Heart right ventricle (tissue), 16 donors: Measurements from ENCODE around the gene OR10K2. TPM values are rescaled to one million over a fixed set of nuclear protein-coding genes. Genes with fewer than 3 reads are reported as not detected.

Experiments used
- ATAC-seq, 8 donors: fragments of 200-7000 bp; cut with Tn5 transposase; one replicate each; pipeline ENCODE4 v1.9.1; 2020; ENCODE audit warnings: mild to moderate bottlenecking in 8 of 8, moderate library complexity in 8 of 8, moderate number of reproducible peaks in 1 of 8
- DNase-seq, 2 donors: peaks; one replicate each; pipeline ENCODE4 v3.0.0-alpha.2; 2020
- H3K27ac ChIP-seq, 10 donors: fragments of 200-600 bp; sonication (generic) in 2 of 10; one replicate each; pipeline versions ENCODE4 v1.5.0 to v1.8.0; 2020 to 2022; ENCODE audit warnings: mild to moderate bottlenecking in 3 of 10
- H3K27me3 ChIP-seq, 7 donors: fragments of 200-600 bp; one replicate each; pipeline ENCODE4 v1.8.0; 2021 to 2022; ENCODE audit warnings: mild to moderate bottlenecking in 2 of 7
- H3K36me3 ChIP-seq, 9 donors: fragments of 200-600 bp; sonication (generic) in 1 of 9; one replicate each; pipeline versions ENCODE4 v1.5.0 to v1.8.0; 2020 to 2022; ENCODE audit warnings: mild to moderate bottlenecking in 2 of 9
- H3K4me1 ChIP-seq, 9 donors: fragments of 200-600 bp; sonication (generic) in 1 of 9; one replicate each; pipeline versions ENCODE4 v1.5.0 to v1.8.0; 2020 to 2022; ENCODE audit warnings: mild to moderate bottlenecking in 4 of 9
- H3K4me3 ChIP-seq, 10 donors: fragments of 200-600 bp; sonication (generic) in 2 of 10; one replicate each; pipeline versions ENCODE4 v1.5.0 to v1.8.0; 2020 to 2022; ENCODE audit warnings: mild to moderate bottlenecking in 7 of 10, moderate library complexity in 2 of 10
- H3K9me3 ChIP-seq, 11 donors: fragments of 200-600 bp in 10 of 11; sonication (generic) in 2 of 11; one replicate each; pipeline versions ENCODE4 v1.5.0 to v1.8.0; 2013 to 2022; ENCODE audit warnings: mild to moderate bottlenecking in 2 of 11, control low read depth in 1 of 11, moderate library complexity in 1 of 11
- WGBS, 2 donors: extraction: QIAGEN DNeasy Blood & Tissue Kit; methylation state at CpG; one replicate each; pipeline ENCODE4 v1.1.7; 2013; ENCODE audit warnings: inconsistent platforms in 1 of 2; 5-methylcytosine and 5-hydroxymethylcytosine counted together
- intact Hi-C, 10 donors: fragments of 100-400 bp; cut with DNase I; formaldehyde crosslinking; loops; one replicate each; pipeline versions ENCODE4 v1.11.1 to v1.14.2; 2022
- long read RNA-seq, 3 donors: library from polyadenylated mRNA; unstranded; transcript quantifications; one replicate each; pipeline ENCODE4 v2.0.0, GENCODE V29; 2020 to 2021
- polyA plus RNA-seq, 2 donors: library from polyadenylated mRNA; stranded (reverse); fragments of 200-250 nt; gene quantifications; one replicate each; pipeline ENCODE4 v1.2.3, GENCODE V29; 2013
- total RNA-seq, 10 donors: library from RNA; stranded (reverse); fragmentation: NEBNext Ultra II Directional in 3 of 10; extraction: Animal tissue kit (Norgen Biotek cat#: 25700) in 3 of 10; gene quantifications; one replicate each; pipeline versions ENCODE4 v1.2.1 to v1.2.4, GENCODE V29; 2021 to 2023
- TF ChIP-seq, protein P1 (sequence below), 9 donors: fragments of 200-600 bp; sonication (generic) in 2 of 9; IDR thresholded peaks; one replicate each; pipeline versions ENCODE4 v1.5.0 to v1.8.0; 2021 to 2022; ENCODE audit warnings: antibody characterized with exemption in 9 of 9, mild to moderate bottlenecking in 5 of 9, moderate library complexity in 1 of 9
- donor health status: Arrhythmogenic right ventricular cardiomyopathy.
- donor health status: ischemic (EF 13 %, LVEDD 7.1; RV severe dilation, severe dysfunction).
- donor health status: healthy with polysubstance abuse.
- donor health status: DM: no; HTN: yes; CAD: no.
- donor health status: DM: no; HTN: no; CAD: no.
- donor health status: ischemic (EF 25% LVEDD 6.9; RV normal size, moderate dysfunction).
- donor health status: ischemic (EF 25% LVEDD 5.7; RV mildly dilated, moderate dysfunction).
- donor health status: healthy.
- donor health status: DM: yes; HTN: yes; CAD: no.
- donor health status: Ischemic cardiomyopathy.
- donor health status: ischemic (EF 35%, LVEDD 5.7; RV mildly dilated, moderate dysfunction).
- donor health status: nonischemic (EF 11% LVEDD 7.7; RV severe dilation, severe dysfunction).
- donor health status: DM: yes; HTN: yes; CAD: no.
- donor health status: PGD.
- donor health status: ischemic (EF 29% LVEDD 5.4; RV normal size, mild dysfunction).
- donor health status: nonischemic (EF 23%, LVEDD 6.1; RV moderate dilation, normal function).

Gene OR10K2, protein sequence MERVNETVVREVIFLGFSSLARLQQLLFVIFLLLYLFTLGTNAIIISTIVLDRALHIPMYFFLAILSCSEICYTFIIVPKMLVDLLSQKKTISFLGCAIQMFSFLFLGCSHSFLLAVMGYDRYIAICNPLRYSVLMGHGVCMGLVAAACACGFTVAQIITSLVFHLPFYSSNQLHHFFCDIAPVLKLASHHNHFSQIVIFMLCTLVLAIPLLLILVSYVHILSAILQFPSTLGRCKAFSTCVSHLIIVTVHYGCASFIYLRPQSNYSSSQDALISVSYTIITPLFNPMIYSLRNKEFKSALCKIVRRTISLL
- not detected for total RNA-seq
- polyA plus RNA-seq = not detected
- long read RNA-seq, donor 1 = 0 reads
- long read RNA-seq, donor 2 = 0 reads
- long read RNA-seq, donor 3 = 0 reads

DNA sequence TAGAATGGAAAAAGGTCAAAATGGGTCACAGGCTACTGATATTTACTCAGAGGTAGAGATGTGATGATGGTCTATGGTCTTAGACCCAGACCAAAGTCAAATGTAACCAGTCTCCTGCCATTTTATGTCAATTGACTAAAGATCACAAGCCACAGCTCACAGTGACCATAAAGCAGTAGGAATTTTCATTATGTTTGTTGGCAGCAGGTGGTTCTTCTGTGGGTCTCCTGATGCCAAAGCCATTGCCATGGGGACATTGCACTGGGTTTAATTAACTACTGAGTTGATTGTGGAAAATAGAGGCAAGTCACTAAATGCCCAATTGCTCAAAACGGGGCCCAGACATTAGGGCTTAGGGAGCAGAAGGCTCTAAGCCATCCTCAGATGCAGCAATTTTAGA lies at the start of gene OR10K2:
OR10K2 (minus strand) TSS at position 101 of the 400 bp plus-strand sequence. CDS start 5,371 bp downstream, outside the sequence.
- DNase-seq (no peak), ATAC-seq (no peak)
- no peaks in the 10 kb centered on the region for H3K36me3 ChIP-seq
- H3K4me3 ChIP-seq = no peak within 1 kb of the TSS
- H3K9me3 ChIP-seq = peaks cover 0 to 41% (median 0%) of the 10 kb centered on the region in 11 donors
- intact Hi-C loops = no loop called here
- H3K27ac ChIP-seq = no peak within 1 kb of the TSS
- peaks cover 0 to 12% (median 0%) of the 10 kb centered on the region in 9 donors for H3K4me1 ChIP-seq
- TF ChIP-seq, protein P1, sequence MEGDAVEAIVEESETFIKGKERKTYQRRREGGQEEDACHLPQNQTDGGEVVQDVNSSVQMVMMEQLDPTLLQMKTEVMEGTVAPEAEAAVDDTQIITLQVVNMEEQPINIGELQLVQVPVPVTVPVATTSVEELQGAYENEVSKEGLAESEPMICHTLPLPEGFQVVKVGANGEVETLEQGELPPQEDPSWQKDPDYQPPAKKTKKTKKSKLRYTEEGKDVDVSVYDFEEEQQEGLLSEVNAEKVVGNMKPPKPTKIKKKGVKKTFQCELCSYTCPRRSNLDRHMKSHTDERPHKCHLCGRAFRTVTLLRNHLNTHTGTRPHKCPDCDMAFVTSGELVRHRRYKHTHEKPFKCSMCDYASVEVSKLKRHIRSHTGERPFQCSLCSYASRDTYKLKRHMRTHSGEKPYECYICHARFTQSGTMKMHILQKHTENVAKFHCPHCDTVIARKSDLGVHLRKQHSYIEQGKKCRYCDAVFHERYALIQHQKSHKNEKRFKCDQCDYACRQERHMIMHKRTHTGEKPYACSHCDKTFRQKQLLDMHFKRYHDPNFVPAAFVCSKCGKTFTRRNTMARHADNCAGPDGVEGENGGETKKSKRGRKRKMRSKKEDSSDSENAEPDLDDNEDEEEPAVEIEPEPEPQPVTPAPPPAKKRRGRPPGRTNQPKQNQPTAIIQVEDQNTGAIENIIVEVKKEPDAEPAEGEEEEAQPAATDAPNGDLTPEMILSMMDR (IDR thresholded peaks at IDR 0.05) = no peak
- H3K27me3 ChIP-seq = no peaks in the 10 kb centered on the region
- 88% methylated on average over 1 of the region's 1 CpG for WGBS, 2 donors

DNA sequence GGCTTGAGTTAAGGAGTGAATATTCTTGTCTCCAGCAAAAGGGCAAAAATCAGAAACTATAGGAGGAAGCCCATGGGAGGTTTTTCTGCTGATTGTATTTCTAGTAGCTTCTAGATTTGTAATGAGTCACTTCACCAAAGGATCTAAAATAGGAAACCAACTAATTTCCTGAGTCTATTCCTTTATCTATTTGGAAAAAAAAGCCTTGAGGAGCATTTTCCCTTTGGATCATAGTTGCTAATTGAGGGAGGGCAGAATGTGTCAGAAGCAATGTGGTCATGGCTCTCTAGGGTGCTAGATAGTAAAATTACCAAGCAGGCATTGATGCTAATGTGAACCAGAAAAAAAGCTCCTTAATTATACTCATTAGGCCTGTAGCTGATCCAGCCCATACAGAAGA lies 45.9 kb upstream of the OR10K2 start, which contains the start of gene OR10R2:
OR10R2 (plus strand) TSS at position 301 of the 400 bp plus-strand sequence. CDS start 106 bp downstream, outside the sequence.
- TF ChIP-seq, protein P1 (IDR thresholded peaks at IDR 0.05) = no peak
- H3K36me3 ChIP-seq = no peaks in the 10 kb centered on the region
- ATAC-seq = no peak
- H3K27ac ChIP-seq = no peak within 1 kb of the TSS
- H3K9me3 ChIP-seq = no peaks in the 10 kb centered on the region
- no peak for DNase-seq
- no peaks in the 10 kb centered on the region for H3K4me1 ChIP-seq
- H3K4me3 ChIP-seq = no peak within 1 kb of the TSS
- intact Hi-C loops = no loop called here
- no peaks in the 10 kb centered on the region for H3K27me3 ChIP-seq

DNA sequence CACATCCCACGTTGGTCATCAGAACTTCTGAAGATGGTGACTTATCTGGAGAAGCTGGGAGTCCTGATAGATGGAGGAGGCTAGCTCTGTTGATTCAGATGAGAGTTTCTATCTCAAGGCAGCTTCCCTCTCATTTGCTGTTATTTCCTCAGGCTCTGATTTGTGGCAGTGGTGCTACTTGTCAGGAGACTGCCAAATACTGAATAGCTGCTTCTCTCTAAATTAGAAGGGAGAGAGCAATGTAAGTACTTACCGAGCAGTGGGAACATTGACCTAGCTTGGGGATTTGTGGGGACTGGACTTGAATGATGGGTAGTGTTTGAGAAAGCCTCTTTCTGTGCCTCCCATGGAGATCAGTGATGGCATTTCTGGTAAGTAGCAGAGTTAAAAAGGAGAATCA lies 35.5 kb upstream of the OR10K2 start, which contains the start of gene OR10K1:
OR10K1 (plus strand) TSS at position 301 of the 400 bp plus-strand sequence. CDS start 3,728 bp downstream, outside the sequence.
- Histone ChIP-seq H3K27me3 (peaks cover 0 to 4% (median 0%) of the 10 kb centered on the region in 7 donors), H3K27ac (no peak within 1 kb of the TSS), H3K36me3 (no peaks in the 10 kb centered on the region), H3K9me3 (no peaks in the 10 kb centered on the region), H3K4me1 (no peaks in the 10 kb centered on the region), H3K4me3 (no peak within 1 kb of the TSS)
- ATAC-seq (no peak), DNase-seq (no peak)
- intact Hi-C loops = no loop called here
- 64 to 82% methylated on average over 2 of the region's 2 CpGs for WGBS, 2 donors
- TF ChIP-seq, protein P1 (IDR thresholded peaks at IDR 0.05) = no peak

DNA sequence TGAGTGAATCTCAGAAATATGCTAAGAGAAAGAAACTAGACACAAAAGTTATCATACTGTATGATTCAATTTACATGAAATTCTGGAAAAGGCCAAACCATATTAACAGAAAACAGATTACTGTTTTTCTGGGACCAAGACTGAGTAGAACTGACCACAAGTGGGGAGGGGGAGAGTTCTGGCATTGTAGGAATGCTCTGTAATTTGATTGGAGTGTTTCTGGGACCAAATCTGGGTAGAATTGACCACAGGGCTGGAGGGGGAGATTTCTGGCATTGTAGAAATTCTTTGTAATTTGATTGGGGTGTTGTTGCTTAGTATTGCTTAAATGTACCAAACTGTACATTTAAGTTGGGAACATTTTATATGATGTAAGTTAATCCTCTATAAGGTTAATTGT lies 32.2 kb upstream of the OR10K2 start:
- peaks cover 0 to 6% (median 0%) of the 10 kb centered on the region in 11 donors for H3K9me3 ChIP-seq
- DNase-seq (no peak), ATAC-seq (no peak)
- no peaks in the 10 kb centered on the region for H3K4me1 ChIP-seq
- H3K36me3 ChIP-seq = no peaks in the 10 kb centered on the region
- no peak overlapping the region for H3K27ac ChIP-seq
- intact Hi-C loops = no loop called here
- peaks cover 0 to 4% (median 0%) of the 10 kb centered on the region in 7 donors for H3K27me3 ChIP-seq
- H3K4me3 ChIP-seq = no peak overlapping the region
- TF ChIP-seq, protein P1 (IDR thresholded peaks at IDR 0.05) = no peak
